Breast epithelium (tissue), 3 donors: ENCODE results near the gene GIMAP1.

ENCODE experiments used
- POLR2A ChIP-seq: fragments of 450-650 bp; IDR thresholded peaks from one replicate; pipeline ENCODE4 v1.6.1; 2016; ENCODE audit warnings: antibody characterized with exemption, mild to moderate bottlenecking, moderate library complexity
- POLR2AphosphoS5 ChIP-seq, 3 donors: sonication (generic); formaldehyde crosslinking; IDR thresholded peaks; one replicate each; pipeline ENCODE4 v1.6.1; 2017; ENCODE audit warnings: antibody characterized with exemption in 3 of 3
- TF ChIP-seq, protein P1 (sequence below), 3 donors: fragments of 450-650 bp; IDR thresholded peaks; one replicate each; pipeline ENCODE4 v1.5.1; 2016 to 2017; ENCODE audit warnings: antibody characterized with exemption in 3 of 3, mild to moderate bottlenecking in 3 of 3, moderate library complexity in 3 of 3

DNA sequence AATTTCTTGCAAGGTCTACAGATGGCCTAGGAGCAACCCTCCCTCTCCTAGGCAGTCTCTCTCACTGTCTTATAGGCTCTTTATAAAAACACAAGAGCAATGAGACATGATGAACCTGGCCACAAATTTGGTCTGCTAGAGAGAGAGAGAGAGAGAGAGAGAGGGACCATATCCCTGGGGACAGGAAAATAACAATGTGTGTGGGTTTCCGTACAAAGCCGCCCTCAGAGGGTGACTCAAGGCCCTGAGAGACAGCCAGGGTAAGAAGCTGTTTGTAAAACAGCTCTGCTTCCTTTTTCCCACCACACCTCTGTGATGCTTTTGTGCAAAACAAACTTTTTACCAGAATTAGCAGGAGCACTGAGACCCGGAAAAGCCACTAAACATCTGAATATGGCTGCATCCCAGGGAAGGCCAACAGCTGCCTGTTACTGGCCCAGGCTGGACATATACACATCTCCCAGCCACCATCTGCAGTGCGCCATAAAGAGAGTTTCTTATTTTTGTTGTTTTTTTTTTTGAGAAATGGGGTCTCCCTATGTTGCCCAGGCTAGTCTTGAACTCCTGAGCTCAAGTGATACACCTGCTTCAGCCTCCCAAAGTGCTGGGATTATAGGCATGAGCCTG is 39.2 kb downstream of the GIMAP1 start:
- TF ChIP-seq POLR2A (no peak), POLR2AphosphoS5 (IDR thresholded peaks at IDR 0.05) (no peak)
- TF ChIP-seq, protein P1, sequence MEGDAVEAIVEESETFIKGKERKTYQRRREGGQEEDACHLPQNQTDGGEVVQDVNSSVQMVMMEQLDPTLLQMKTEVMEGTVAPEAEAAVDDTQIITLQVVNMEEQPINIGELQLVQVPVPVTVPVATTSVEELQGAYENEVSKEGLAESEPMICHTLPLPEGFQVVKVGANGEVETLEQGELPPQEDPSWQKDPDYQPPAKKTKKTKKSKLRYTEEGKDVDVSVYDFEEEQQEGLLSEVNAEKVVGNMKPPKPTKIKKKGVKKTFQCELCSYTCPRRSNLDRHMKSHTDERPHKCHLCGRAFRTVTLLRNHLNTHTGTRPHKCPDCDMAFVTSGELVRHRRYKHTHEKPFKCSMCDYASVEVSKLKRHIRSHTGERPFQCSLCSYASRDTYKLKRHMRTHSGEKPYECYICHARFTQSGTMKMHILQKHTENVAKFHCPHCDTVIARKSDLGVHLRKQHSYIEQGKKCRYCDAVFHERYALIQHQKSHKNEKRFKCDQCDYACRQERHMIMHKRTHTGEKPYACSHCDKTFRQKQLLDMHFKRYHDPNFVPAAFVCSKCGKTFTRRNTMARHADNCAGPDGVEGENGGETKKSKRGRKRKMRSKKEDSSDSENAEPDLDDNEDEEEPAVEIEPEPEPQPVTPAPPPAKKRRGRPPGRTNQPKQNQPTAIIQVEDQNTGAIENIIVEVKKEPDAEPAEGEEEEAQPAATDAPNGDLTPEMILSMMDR (IDR thresholded peaks at IDR 0.05) = no peak
